Astrocyte (in vitro differentiated cells and primary cell): ENCODE results near the gene NCCRP1.

Experiments
- CTCF ChIP-seq: IDR thresholded peaks from 2 replicates; pipeline ENCODE4 v1.5.1; 2011; ENCODE audit warnings: low read depth, mild to moderate bottlenecking, inconsistent platforms, low read length, moderate library complexity; ENCODE audit not compliant: insufficient read depth
- EZH2 ChIP-seq: IDR thresholded peaks from 2 replicates; pipeline ENCODE4 v1.6.1; 2012; ENCODE audit warnings: mild to moderate bottlenecking, low read length, inconsistent platforms; ENCODE audit not compliant: insufficient read depth

- TF ChIP-seq CTCF, result no peak
- no peak for TF ChIP-seq EZH2
Measured at GRCh38 chr19:39223703-39224279, 27.0 kb downstream of the NCCRP1 start.
